Prostate gland (tissue), 2 donors: ENCODE measurements around the gene NYNRIN. TPM values are rescaled to one million over a fixed set of nuclear protein-coding genes. Genes with fewer than 3 reads are reported as not detected.

ENCODE experiments used
- DNase-seq: peaks from one replicate; pipeline ENCODE4 v3.0.0-alpha.2; 2019; ENCODE audit warnings: low spot score
- H3K27ac ChIP-seq, 2 donors: fragments of 200-600 bp; sonication (generic); 2 replicates each; pipeline ENCODE4 v1.5.1; 2017 to 2019
- H3K27me3 ChIP-seq: fragments of 200-600 bp; sonication (generic); replicated peaks from 2 replicates; pipeline ENCODE4 v1.5.1; 2019; ENCODE audit not compliant: insufficient read depth
- H3K36me3 ChIP-seq, 2 donors: fragments of 200-600 bp; sonication (generic); 1 replicate in 1 of 2; 2 replicates in 1 of 2; pipeline versions ENCODE4 v1.5.1 to v1.8.1; 2017 to 2019
- H3K4me1 ChIP-seq: fragments of 200-600 bp; sonication (generic); replicated peaks from 2 replicates; pipeline ENCODE4 v1.5.1; 2019
- H3K4me3 ChIP-seq, 2 donors: fragments of 200-600 bp; sonication (generic); 2 replicates each; pipeline ENCODE4 v1.5.1; 2017 to 2019
- H3K9me3 ChIP-seq: fragments of 200-600 bp; sonication (generic); 2 replicates; pipeline ENCODE4 v1.5.1; 2017
- CTCF ChIP-seq, 4 experiments: fragments of 200-600 bp in 2 of 4; fragments of 450-650 bp in 2 of 4; sonication (generic) in 2 of 4; IDR thresholded peaks; 1 replicate in 3 of 4; 2 replicates in 1 of 4; pipeline ENCODE4 v1.5.1; 2016 to 2019; ENCODE audit warnings: antibody characterized with exemption in 4 of 4, mild to moderate bottlenecking in 2 of 4, moderate library complexity in 2 of 4
- POLR2A ChIP-seq: fragments of 450-650 bp; IDR thresholded peaks from one replicate; pipeline ENCODE4 v1.6.1; 2016; ENCODE audit warnings: antibody characterized with exemption, mild to moderate bottlenecking
- POLR2AphosphoS5 ChIP-seq: sonication (generic); formaldehyde crosslinking; IDR thresholded peaks from one replicate; pipeline ENCODE4 v1.6.1; 2017; ENCODE audit warnings: antibody characterized with exemption
- WGBS: methylation state at CpG from one replicate; pipeline ENCODE4 v1.1.5; 2018; 5-methylcytosine and 5-hydroxymethylcytosine counted together
- intact Hi-C: fragments of 100-400 bp; cut with DNase I; formaldehyde crosslinking; loops from one replicate; pipeline ENCODE4 v1.14.2; 2022
- total RNA-seq, 2 donors: library from RNA; depleted of rRNA; stranded (reverse); fragments of >200 nt; gene quantifications; one replicate each; pipeline ENCODE4 v1.1.0, GENCODE V29; 2016

Gene NYNRIN
- total RNA-seq, 2 donors from 2014 or later: 10.5 to 26.5 TPM

- no peak overlapping the region for H3K4me3 ChIP-seq
- intact Hi-C loops: no loop called here
- WGBS: 92% methylated on average over 7 of the region's 7 CpGs
- no peaks in the 10 kb centered on the region for H3K36me3 ChIP-seq
- no peaks in the 10 kb centered on the region for H3K27me3 ChIP-seq
- H3K27ac ChIP-seq: no peak overlapping the region
- no peak for TF ChIP-seq POLR2A
- TF ChIP-seq CTCF (IDR thresholded peaks at IDR 0.05): no peak
- no peak for TF ChIP-seq POLR2AphosphoS5
- no peaks in the 10 kb centered on the region for H3K4me1 ChIP-seq
- no peak for DNase-seq
- no peaks in the 10 kb centered on the region for H3K9me3 ChIP-seq
These were observed 43.8 kb upstream of the NYNRIN start for GRCh38 chr14:24355009-24355408.

- H3K36me3 ChIP-seq: no peaks in the 10 kb centered on the region
- no peak overlapping the region for H3K27ac ChIP-seq
- no peaks in the 10 kb centered on the region for H3K9me3 ChIP-seq
- H3K27me3 ChIP-seq: no peaks in the 10 kb centered on the region
- intact Hi-C loops: no loop called here
- no peak for TF ChIP-seq POLR2AphosphoS5
- TF ChIP-seq POLR2A: no peak
- no peak for TF ChIP-seq CTCF (IDR thresholded peaks at IDR 0.05)
- 80% methylated on average over 4 of the region's 4 CpGs for WGBS
- no peaks in the 10 kb centered on the region for H3K4me1 ChIP-seq
- no peak overlapping the region for H3K4me3 ChIP-seq
- no peak for DNase-seq
These were observed 42.6 kb upstream of the NYNRIN start for GRCh38 chr14:24356208-24356607.

GRCh38 chr14:24360281-24360680 lies 38.5 kb upstream of the NYNRIN start:
- Histone ChIP-seq H3K36me3 (no peaks in the 10 kb centered on the region), H3K27me3 (no peaks in the 10 kb centered on the region), H3K4me1 (no peaks in the 10 kb centered on the region), H3K27ac (no peak overlapping the region), H3K9me3 (no peaks in the 10 kb centered on the region), H3K4me3 (no peak overlapping the region)
- DNase-seq: no peak
- WGBS: 87% methylated on average over 3 of the region's 3 CpGs
- TF ChIP-seq POLR2AphosphoS5 (no peak), POLR2A (no peak), CTCF (IDR thresholded peaks at IDR 0.05) (no peak)
- intact Hi-C loops: no loop called here

- Histone ChIP-seq H3K36me3 (no peaks in the 10 kb centered on the region), H3K4me3 (no peak overlapping the region), H3K4me1 (no peaks in the 10 kb centered on the region), H3K27me3 (no peaks in the 10 kb centered on the region), H3K27ac (no peak overlapping the region), H3K9me3 (no peaks in the 10 kb centered on the region)
- no peak for DNase-seq
- intact Hi-C loops: no loop called here
- no peak for TF ChIP-seq POLR2A
- WGBS: 74% methylated on average over 2 of the region's 2 CpGs
These were observed 37.5 kb upstream of the NYNRIN start for GRCh38 chr14:24361326-24361725.

GRCh38 chr14:24362241-24362960 lies 36.4 kb upstream of the NYNRIN start:
- TF ChIP-seq POLR2A (no peak), POLR2AphosphoS5 (no peak), CTCF (IDR thresholded peaks at IDR 0.05) (no peak)
- no peaks in the 10 kb centered on the region for H3K9me3 ChIP-seq
- H3K27me3 ChIP-seq: no peaks in the 10 kb centered on the region
- intact Hi-C loops: no loop called here
- 33% methylated on average over 2 of the region's 2 CpGs for WGBS
- no peak for DNase-seq
- no peaks in the 10 kb centered on the region for H3K4me1 ChIP-seq
- H3K27ac ChIP-seq: no peak overlapping the region
- no peak overlapping the region for H3K4me3 ChIP-seq
- no peaks in the 10 kb centered on the region for H3K36me3 ChIP-seq
